HEK293T (cell line): ENCODE measurements around the gene XPO5.
"Not testable (repeated sequence)": the region's sequence is repeated elsewhere in the genome, so short reads cannot be mapped to it uniquely, and the experiment has no call there.

Experiments
- ARNT ChIP-seq: fragments of 450-650 bp; IDR thresholded peaks from 2 replicates; pipeline ENCODE4 v1.6.1; 2017; ENCODE audit warnings: mild to moderate bottlenecking
- BHLHE40 ChIP-seq: fragments of 450-650 bp; IDR thresholded peaks from 2 replicates; pipeline ENCODE4 v1.6.1; 2016; ENCODE audit warnings: mild to moderate bottlenecking, moderate library complexity, borderline replicate concordance
- CTBP1 ChIP-seq: fragments of 450-650 bp; IDR thresholded peaks from 2 replicates; pipeline ENCODE4 v1.6.1; 2016; ENCODE audit warnings: borderline replicate concordance
- ELF4 ChIP-seq: fragments of 450-650 bp; IDR thresholded peaks from 2 replicates; pipeline ENCODE4 v1.6.1; 2017; ENCODE audit warnings: antibody characterized with exemption
- FOXK2 ChIP-seq: fragments of 450-650 bp; IDR thresholded peaks from 2 replicates; pipeline ENCODE4 v1.6.1; 2016; ENCODE audit warnings: mild to moderate bottlenecking
- FOXM1 ChIP-seq: fragments of 450-650 bp; IDR thresholded peaks from 2 replicates; pipeline ENCODE4 v1.6.1; 2017; ENCODE audit warnings: mild to moderate bottlenecking, borderline replicate concordance
- HDGF ChIP-seq: fragments of 450-650 bp; IDR thresholded peaks from 2 replicates; pipeline ENCODE4 v1.6.1; 2017; ENCODE audit warnings: antibody characterized with exemption, borderline replicate concordance
- NFRKB ChIP-seq: fragments of 450-650 bp; IDR thresholded peaks from 2 replicates; pipeline ENCODE4 v1.6.1; 2016; ENCODE audit warnings: mild to moderate bottlenecking, moderate library complexity
- PKNOX1 ChIP-seq: fragments of 450-650 bp; IDR thresholded peaks from 2 replicates; pipeline ENCODE4 v1.6.1; 2016
- SP1 ChIP-seq: fragments of 450-650 bp; IDR thresholded peaks from 2 replicates; pipeline ENCODE4 v1.6.1; 2017
- ZNF384 ChIP-seq: fragments of 450-650 bp; IDR thresholded peaks from 2 replicates; pipeline ENCODE4 v1.6.1; 2016

GRCh38 chr6:43498291-43498690 lies 77.5 kb downstream of the XPO5 start:
- TF ChIP-seq FOXK2, SP1, NFRKB, FOXM1, BHLHE40, PKNOX1, HDGF, ZNF384, CTBP1, ARNT, ELF4: not testable (repeated sequence)
